Frontal cortex (tissue), 4 donors: ENCODE results near the gene NLRC5. TPM values are rescaled to one million over a fixed set of nuclear protein-coding genes. Genes with fewer than 3 reads are reported as not detected.

Experiments
- DNase-seq, 2 donors: peaks; one replicate each; pipeline ENCODE4 v3.0.0; 2012; ENCODE audit warnings: low spot score in 2 of 2
- FAIRE-seq: peaks from 2 replicates; lab custom pipeline; 2012; peaks lifted over from hg19 to GRCh38; lab: Jason Lieb, UNC
- total RNA-seq: library from RNA; depleted of rRNA; stranded (reverse); fragments of >200 nt; gene quantifications from one replicate; pipeline ENCODE4 v1.2.3, GENCODE V29; 2014
- donor health status: control.
- donor health status: control.
- donor health status: control.

The NLRC5 gene
- total RNA-seq: 0.41 TPM

GRCh38 chr16:56988948-56989945 is at the start of gene NLRC5:
Gene NLRC5, plus strand, starts transcription at chr16:56989557. Its CDS starts 31,156 bp downstream, at chr16:57020713.
- DNase-seq (peak; percentile 77 to 92), FAIRE-seq (no peak)

- DNase-seq (no peak), FAIRE-seq (no peak)
These were observed 49.6 kb upstream of the NLRC5 start for GRCh38 chr16:56939801-56940200.

GRCh38 chr16:56941092-56941491 is 48.3 kb upstream of the NLRC5 start:
- DNase-seq (no peak), FAIRE-seq (no peak)

GRCh38 chr16:56941856-56942331 is 47.5 kb upstream of the NLRC5 start:
- no peak for FAIRE-seq

GRCh38 chr16:56943761-56944375 is 45.5 kb upstream of the NLRC5 start:
- DNase-seq (no peak), FAIRE-seq (no peak)

More at GRCh38 chr16:56941856-56942331, 47.5 kb upstream of the NLRC5 start:
- no peak for DNase-seq

GRCh38 chr16:56944954-56945839 is 44.2 kb upstream of the NLRC5 start:
- FAIRE-seq: no peak

GRCh38 chr16:56945847-56946527 is 43.4 kb upstream of the NLRC5 start:
- no peak for DNase-seq
- no peak for FAIRE-seq

More at GRCh38 chr16:56944954-56945839, 44.2 kb upstream of the NLRC5 start:
- no peak for DNase-seq

- FAIRE-seq (no peak), DNase-seq (no peak)
These were observed 42.4 kb upstream of the NLRC5 start for GRCh38 chr16:56946767-56947603.

- DNase-seq (no peak), FAIRE-seq (no peak)
These were observed 41.8 kb upstream of the NLRC5 start for GRCh38 chr16:56947604-56947995.

- DNase-seq: no peak
- no peak for FAIRE-seq
These were observed 41.1 kb upstream of the NLRC5 start for GRCh38 chr16:56948234-56948633.

GRCh38 chr16:56950051-56950450 is 39.3 kb upstream of the NLRC5 start:
- DNase-seq: no peak
- FAIRE-seq: no peak

GRCh38 chr16:56950455-56950854 is 38.9 kb upstream of the NLRC5 start:
- no peak for DNase-seq
- FAIRE-seq: no peak

- DNase-seq: peak in 1 of 2 donors; percentile 38
- no peak for FAIRE-seq
These were observed 38.2 kb upstream of the NLRC5 start for GRCh38 chr16:56950881-56951771.

GRCh38 chr16:56953006-56953405 is 36.4 kb upstream of the NLRC5 start:
- no peak for FAIRE-seq
- no peak for DNase-seq

- no peak for FAIRE-seq
These were observed 33.3 kb upstream of the NLRC5 start for GRCh38 chr16:56956076-56956475.

GRCh38 chr16:56956756-56957155 is 32.6 kb upstream of the NLRC5 start:
- FAIRE-seq (no peak), DNase-seq (no peak)

More at GRCh38 chr16:56956076-56956475, 33.3 kb upstream of the NLRC5 start:
- DNase-seq: no peak

- FAIRE-seq (no peak), DNase-seq (no peak)
These were observed 28.6 kb upstream of the NLRC5 start for GRCh38 chr16:56960681-56961281.
